ENCODE results near the gene PPP1R8. TPM values are rescaled to one million over a fixed set of nuclear protein-coding genes. Genes with fewer than 3 reads are reported as not detected.

Gene PPP1R8
- total and polyA plus RNA-seq, 2 of the 8 experiments (the other 6 are each of a cell fraction or from before 2014, with no cell fraction given) = 33.4 to 51.8 TPM

DNA sequence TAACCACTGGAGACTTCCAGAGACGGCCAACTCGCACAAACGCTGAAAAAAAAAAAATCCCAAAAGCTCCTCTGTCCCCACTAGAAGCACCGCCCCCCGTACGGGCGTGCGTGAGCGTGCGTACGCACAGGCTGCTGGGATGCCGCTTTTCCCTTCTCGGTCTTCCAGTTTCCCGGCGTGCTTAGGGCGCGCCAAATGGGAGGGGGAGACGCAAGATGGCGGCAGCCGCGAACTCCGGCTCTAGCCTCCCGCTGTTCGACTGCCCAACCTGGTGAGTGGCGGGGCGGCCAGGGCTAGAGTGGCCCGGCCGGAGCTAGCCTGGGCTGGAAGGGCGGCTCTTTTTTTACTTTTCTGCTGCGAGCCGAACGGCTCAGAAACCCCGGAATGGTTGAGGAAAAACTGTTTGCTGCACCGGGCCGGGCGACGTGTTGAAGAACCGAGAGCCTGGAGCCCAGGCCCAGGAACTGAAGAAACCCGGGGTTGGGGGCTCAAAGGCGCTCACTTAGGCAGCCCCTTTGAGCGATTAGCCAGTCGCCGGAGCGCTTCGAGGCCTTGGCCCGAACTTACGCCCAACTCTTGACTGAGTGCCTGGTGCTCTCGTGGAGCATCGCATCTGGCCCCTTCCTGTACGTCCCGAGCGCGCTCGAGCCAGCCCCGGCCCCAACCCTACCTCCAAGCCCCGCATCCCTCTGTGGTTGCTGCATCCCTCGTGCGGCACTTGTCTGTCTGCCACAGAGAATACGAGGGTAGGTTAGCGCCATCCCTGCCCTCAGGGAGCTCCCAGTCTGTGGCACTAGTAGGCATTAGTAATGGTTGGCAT, at the start of gene PPP1R8 (continued):
- 0 out of 2 replicates have a peak, but pooled peaks have one; percentile 47 for TF ChIP-seq FOSL1 (IDR thresholded peaks at IDR 0.05; ENCODE audit: insufficient read depth, low read depth, low read length)
- TF ChIP-seq KDM5A (IDR thresholded peaks at IDR 0.05; ENCODE audit: low read length) = peak; percentile 50; the same call in 1 of the 2 replicates
- TF ChIP-seq POLR2A (IDR thresholded peaks at IDR 0.05; ENCODE audit: control extremely low read depth in 1 of 2, low read depth in 2 of 2, low read length in 2 of 2) = peak; percentile 97 to 98
- TF ChIP-seq SIN3A (conservative IDR thresholded peaks at IDR 0.05 in 1 of 2, IDR thresholded peaks at IDR 0.05 in 1 of 2; ENCODE audit: low read depth in 1 of 2, low read length in 2 of 2) = no peak
- TF ChIP-seq RFX5 (IDR thresholded peaks at IDR 0.05; ENCODE audit: borderline replicate concordance, low read depth, low read length) = no peak
- no peak for TF ChIP-seq CEBPB (IDR thresholded peaks at IDR 0.05; ENCODE audit: low read depth, low read length)
- peak; percentile 41 for TF ChIP-seq CREB1 (IDR thresholded peaks at IDR 0.05)
- 0 out of 2 replicates have a peak, but pooled peaks have one; percentile 25 for TF ChIP-seq SP4 (IDR thresholded peaks at IDR 0.05; ENCODE audit: low read length)
- TF ChIP-seq TBP (IDR thresholded peaks at IDR 0.05; ENCODE audit: low read depth, low read length) = peak; percentile 96
- TF ChIP-seq, protein P1, sequence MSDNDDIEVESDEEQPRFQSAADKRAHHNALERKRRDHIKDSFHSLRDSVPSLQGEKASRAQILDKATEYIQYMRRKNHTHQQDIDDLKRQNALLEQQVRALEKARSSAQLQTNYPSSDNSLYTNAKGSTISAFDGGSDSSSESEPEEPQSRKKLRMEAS (IDR thresholded peaks at IDR 0.05) = peak; percentile 25; the same call in 1 of the 2 replicates
- no peak for TF ChIP-seq JUN (IDR thresholded peaks at IDR 0.05; ENCODE audit: low read depth, low read length)
- peak; percentile 94 for TF ChIP-seq POLR2AphosphoS5 (IDR thresholded peaks at IDR 0.05; ENCODE audit: low read depth, low read length)
- TF ChIP-seq, protein P2, sequence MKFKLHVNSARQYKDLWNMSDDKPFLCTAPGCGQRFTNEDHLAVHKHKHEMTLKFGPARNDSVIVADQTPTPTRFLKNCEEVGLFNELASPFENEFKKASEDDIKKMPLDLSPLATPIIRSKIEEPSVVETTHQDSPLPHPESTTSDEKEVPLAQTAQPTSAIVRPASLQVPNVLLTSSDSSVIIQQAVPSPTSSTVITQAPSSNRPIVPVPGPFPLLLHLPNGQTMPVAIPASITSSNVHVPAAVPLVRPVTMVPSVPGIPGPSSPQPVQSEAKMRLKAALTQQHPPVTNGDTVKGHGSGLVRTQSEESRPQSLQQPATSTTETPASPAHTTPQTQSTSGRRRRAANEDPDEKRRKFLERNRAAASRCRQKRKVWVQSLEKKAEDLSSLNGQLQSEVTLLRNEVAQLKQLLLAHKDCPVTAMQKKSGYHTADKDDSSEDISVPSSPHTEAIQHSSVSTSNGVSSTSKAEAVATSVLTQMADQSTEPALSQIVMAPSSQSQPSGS (IDR thresholded peaks at IDR 0.05; ENCODE audit: low read length) = no peak
- TF ChIP-seq GTF2F1 (IDR thresholded peaks at IDR 0.05; ENCODE audit: borderline replicate concordance, low read depth, low read length) = no peak; the same call in 1 of the 2 replicates
- TF ChIP-seq EGR1 (IDR thresholded peaks at IDR 0.05; ENCODE audit: borderline replicate concordance, low read depth, low read length) = peak; percentile 52; the same call in 1 of the 2 replicates
- no peak for TF ChIP-seq CBX5 (IDR thresholded peaks at IDR 0.05; ENCODE audit: low read depth, low read length)
- no peak for TF ChIP-seq RNF2 (IDR thresholded peaks at IDR 0.05; ENCODE audit: borderline replicate concordance, low read depth, low read length, missing control alignments, poor library complexity, severe bottlenecking)
- TF ChIP-seq HDAC2 (IDR thresholded peaks at IDR 0.05; ENCODE audit: borderline replicate concordance in 1 of 2, low read depth in 2 of 2, low read length in 2 of 2) = 0 out of 4 replicates have a peak, but pooled peaks of 1 of the 2 experiments have one; percentile 26
- TF ChIP-seq SUZ12 (IDR thresholded peaks at IDR 0.05; ENCODE audit: low read length) = no peak
- no peak for TF ChIP-seq MAFK (IDR thresholded peaks at IDR 0.05; ENCODE audit: low read depth, low read length)
- peak; percentile 98 for TF ChIP-seq YY1 (IDR thresholded peaks at IDR 0.05; ENCODE audit: low read depth, low read length)
- peak; percentile 99 for TF ChIP-seq TAF7 (optimal IDR thresholded peaks at IDR 0.05; ENCODE audit: borderline replicate concordance, low read depth, low read length)

Measured in H1 (cell line).